Measurements from ENCODE around the gene SMG6. TPM values are rescaled to one million over a fixed set of nuclear protein-coding genes. Genes with fewer than 3 reads are reported as not detected.
"Not testable (repeated sequence)": the region's sequence is repeated elsewhere in the genome, so short reads cannot be mapped to it uniquely, and the experiment has no call there.

SMG6 gene
- total RNA-seq, 1 experiment from 2014 or later, result 15.1 TPM

DNA sequence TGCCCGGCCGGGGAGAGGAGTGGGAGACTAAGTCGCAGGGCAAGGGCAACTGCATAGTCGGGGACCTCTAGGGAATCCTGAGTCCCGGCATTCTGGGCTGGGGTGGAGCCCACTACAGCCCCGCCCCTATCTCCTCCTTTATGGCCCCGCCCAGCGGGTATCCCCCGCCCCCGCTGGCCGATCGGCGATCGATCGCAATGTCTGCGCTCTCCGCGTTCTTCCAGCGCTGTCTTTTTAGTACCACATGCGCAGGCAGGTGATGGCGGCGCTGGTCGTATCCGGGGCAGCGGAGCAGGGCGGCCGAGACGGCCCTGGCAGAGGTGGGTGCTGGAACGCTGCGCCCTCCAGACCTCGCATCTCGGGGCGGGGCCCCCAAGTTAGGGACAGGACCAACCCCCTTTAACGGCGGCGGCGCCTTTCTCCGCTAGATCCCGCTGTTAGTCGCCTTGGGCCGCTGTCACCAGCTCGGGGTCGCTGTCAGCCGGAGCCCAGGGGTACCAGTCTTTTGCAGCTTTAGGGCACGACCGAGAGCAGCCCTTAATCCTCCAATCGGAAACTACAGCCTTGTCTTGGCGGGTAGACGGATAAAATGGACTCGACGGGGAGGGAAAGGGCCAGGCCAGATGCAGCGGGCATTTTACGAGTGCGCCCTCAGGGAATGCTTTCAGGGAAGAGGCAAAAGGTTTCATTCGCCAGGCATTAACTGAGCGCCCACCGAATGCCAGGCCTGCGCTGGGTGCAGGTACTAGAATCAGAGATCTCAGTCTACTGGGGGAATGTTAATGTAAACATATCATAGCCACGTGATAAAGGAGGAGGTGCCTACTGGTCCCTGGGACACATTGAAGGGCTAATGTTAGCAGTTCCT lies 273.4 kb downstream of the SMG6 start, which contains the start of gene DPH1:
DPH1 (plus strand) TSS at position 243 of the 868 bp plus-strand sequence; CDS start at position 260, 17 bp downstream.
- DNase-seq (ENCODE audit: low spot score), result peak; percentile 92

DNA sequence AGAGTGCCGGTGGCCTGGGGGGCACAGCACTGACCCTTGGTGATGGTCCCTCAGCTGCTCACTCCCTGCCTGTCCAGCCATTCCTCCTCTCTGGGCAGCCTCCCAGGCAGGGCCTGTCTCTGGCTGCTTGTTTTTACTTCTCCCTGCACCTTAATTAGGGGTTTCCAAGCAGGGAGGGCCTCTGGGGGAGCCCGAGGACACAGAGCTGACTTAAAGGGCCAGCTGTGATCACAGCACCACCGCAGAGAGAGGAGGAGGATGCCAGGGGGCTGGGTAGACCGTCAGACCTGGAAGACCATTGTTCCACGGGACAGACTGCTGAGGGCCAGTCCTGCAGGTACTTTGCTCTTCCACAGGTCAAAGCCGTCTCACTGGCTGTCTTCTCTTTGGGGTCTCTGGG lies 274.8 kb downstream of the SMG6 start:
- no peak for DNase-seq (ENCODE audit: low spot score)

DNA sequence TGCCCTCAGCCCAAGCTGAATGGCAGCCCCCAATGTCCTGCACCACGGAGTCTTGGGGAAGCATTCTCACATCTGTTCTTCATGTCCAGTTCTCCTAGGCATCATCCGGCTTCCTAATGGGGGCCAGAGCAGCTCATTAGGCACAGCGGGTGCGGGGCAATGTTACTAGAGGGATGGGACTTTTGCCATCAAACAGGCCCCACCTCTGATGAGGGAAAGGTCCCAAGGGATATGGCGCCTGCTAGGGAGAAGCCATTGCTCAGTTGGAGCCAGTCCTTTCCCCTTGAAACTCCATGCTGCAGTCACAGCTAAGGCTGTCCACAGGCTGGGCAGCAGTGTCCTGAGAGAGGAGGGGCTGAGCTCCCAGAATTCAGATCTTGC lies 275.4 kb downstream of the SMG6 start:
- no peak for DNase-seq (ENCODE audit: low spot score)

- no peak for DNase-seq (ENCODE audit: low spot score)
Observed at GRCh38 chr17:2027528-2028233, 275.9 kb downstream of the SMG6 start.

DNA sequence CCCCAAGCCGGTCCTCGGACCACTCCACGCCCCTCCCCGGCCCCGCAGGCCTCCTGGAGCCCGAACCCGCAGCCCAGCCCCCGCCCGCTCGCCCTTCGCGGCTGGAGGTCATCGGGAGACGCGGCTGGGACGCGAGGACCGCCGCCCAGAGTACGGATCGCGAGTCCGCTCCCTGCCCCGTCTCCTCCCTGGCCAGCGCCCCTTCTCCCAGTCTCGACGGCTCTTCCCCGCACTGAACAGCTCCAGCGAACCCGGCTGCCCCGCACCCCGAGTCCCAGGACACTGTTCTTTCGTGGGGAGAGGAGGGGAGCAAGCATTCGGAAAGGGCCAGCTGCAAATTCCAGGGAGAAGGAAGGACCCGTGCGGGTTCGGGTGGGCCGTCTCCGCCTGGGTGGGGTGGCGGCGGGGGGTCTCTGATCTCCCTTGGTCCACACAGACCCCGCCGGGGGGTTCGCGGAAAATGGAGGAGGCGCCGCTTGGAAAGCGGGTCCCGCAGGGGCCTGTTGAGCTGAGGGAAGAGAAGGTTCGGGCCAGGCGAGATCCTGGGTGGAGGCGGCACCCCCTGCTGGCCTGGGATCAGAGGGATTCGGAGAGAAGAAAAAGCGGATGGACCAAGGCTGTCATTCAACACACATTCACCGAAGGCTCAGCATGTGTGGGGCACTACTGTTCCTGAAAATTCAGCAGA lies 277.8 kb downstream of the SMG6 start:
- peak; percentile 71 for DNase-seq (ENCODE audit: low spot score)

DNA sequence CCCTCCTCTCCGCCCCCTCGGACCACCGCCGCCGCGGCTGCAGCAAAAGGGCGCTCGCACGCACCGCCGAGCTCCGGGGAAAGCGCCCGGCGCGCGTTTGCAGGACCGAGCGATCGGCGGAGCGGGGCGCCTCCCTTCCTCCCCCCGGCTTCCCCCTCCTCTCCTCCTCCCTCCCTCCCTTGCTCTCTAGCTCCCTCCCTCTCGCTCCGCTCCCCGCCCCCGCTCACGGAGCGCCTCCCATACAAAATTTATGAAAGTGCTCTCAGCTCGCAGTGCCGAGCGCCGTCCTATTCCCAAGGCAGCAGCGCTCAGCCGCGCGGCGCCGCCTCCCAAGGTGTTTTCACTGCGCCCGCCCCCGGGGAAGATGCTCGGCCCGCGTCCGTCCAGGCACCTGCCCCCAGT lies 278.4 kb downstream of the SMG6 start, which contains the start of gene RTN4RL1:
RTN4RL1 (minus strand) TSS at position 115 of the 402 bp plus-strand sequence. CDS start 469 bp downstream, outside the sequence.
- DNase-seq (ENCODE audit: low spot score), result peak; percentile 62

DNA sequence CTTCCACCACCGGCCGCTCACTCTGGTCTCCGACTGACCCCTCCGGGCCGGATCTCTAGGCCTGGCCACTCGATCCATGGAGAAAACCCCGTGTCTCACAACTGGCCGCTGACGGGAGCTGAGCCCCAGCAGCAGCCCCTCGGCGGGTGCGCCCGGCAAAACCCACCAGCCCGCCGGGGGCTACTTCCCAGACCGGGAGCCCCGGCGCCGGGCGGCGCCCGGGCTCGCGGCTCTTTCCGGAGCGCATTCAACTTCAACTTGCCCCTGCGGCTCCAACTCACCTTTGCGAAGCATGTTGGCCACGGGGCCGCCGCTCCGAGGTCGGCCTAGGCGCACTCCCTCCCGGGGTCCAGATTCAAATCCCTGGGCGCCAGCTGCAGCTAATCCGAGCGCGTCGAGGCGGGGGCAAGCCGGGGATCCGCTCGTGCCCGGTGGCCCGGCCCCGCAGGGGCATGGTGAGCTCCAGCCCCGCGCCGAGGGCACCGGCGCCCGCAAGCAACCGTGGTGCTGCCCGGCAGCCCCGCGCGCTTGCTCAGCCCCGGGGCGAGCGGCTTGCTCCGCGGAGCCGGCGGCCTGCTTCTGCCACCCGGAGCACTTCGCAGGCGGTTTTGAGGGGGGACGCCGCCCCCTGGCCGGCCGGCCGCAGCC lies 278.9 kb downstream of the SMG6 start:
- no peak for DNase-seq (ENCODE audit: low spot score)

- no peak for DNase-seq (ENCODE audit: low spot score)
Observed at GRCh38 chr17:2023692-2024571, 279.7 kb downstream of the SMG6 start.

DNA sequence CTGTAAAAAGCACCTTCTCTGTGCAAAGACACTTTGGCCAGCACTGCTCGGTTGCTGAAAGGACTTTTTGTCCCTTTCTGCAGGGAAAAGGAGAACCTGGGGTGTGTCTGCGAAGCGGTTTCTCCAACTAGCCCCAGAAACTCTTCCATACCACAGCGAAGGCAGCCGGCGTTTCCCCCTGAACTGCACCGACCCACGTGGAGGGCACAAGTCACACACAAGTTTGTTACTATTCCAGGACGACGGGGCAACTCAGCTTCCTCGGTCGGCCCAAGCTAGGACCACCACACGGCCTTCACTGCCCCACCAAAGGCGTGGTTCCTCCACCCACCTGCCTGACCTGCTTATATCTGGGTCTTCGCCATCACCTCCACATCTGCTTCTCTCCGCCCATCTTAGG lies 280.3 kb downstream of the SMG6 start:
- DNase-seq (ENCODE audit: low spot score), result no peak

- no peak for DNase-seq (ENCODE audit: low spot score)
Observed at GRCh38 chr17:2022647-2023240, 280.8 kb downstream of the SMG6 start.

DNA sequence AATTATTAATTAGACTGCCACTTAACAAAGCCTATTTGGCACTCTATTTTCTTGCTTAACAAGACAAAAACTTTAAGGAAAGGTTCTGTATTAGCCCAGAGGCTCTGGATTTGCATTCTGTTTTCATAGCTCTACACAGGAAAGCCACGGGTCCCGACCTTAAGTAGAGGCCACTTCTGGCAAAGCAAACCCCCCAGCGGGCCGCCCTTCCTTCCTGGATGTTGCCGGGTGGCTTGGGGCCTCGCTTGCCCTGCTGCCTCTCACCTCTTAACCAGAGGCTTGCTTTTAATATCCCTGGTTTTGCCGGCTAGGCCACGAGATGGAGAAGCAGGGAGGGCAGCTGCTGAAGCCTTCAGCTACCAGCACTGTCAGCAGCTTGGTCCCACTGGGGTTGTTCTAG lies 282.9 kb downstream of the SMG6 start:
- no peak for DNase-seq (ENCODE audit: low spot score)

GRCh38 chr17:2019723-2020122 lies 283.9 kb downstream of the SMG6 start:
- no peak for DNase-seq (ENCODE audit: low spot score)

GRCh38 chr17:2018716-2019510 lies 284.7 kb downstream of the SMG6 start:
- no peak for DNase-seq (ENCODE audit: low spot score)

GRCh38 chr17:2017274-2017941 lies 286.2 kb downstream of the SMG6 start:
- DNase-seq (ENCODE audit: low spot score), result no peak

DNA sequence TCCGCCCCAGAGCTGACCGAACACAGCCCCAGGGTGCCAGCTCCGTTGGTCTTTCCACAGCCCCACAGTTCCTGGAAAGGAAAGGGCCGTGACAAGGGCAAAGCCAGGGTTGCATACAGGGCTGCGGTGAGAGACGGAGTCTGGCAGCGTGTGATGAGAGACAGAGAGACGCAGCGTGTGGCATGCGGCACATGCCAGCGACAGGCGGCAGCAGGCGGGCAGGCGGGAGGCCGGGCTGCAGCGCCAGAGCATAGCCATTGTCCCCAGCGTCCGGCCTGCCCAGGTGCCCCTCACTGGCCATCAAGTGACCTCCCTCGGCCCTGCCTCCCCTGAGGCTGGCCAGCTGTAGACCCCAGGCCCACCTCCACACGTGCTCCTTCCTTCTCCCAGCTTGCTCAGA lies 287.1 kb downstream of the SMG6 start:
- no peak for DNase-seq (ENCODE audit: low spot score)

- DNase-seq (ENCODE audit: low spot score), result no peak
Observed at GRCh38 chr17:2015314-2015713, 288.3 kb downstream of the SMG6 start.

DNA sequence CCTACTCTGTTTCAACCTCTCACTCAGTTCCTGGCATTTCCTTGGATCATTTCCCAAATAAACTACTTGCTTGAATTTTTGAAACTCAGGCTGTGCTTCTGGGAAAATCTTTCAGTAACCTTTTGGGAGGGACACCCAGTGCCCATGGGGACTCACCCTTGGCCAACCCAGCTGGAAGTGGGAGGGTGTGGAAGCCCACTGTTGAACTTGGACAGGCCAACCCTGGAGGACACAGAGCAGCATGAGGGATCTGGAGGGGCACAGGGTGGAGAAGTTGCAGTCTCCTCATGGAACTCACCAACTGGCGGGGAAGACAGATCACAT lies 289.6 kb downstream of the SMG6 start:
- no peak for DNase-seq (ENCODE audit: low spot score)

DNA sequence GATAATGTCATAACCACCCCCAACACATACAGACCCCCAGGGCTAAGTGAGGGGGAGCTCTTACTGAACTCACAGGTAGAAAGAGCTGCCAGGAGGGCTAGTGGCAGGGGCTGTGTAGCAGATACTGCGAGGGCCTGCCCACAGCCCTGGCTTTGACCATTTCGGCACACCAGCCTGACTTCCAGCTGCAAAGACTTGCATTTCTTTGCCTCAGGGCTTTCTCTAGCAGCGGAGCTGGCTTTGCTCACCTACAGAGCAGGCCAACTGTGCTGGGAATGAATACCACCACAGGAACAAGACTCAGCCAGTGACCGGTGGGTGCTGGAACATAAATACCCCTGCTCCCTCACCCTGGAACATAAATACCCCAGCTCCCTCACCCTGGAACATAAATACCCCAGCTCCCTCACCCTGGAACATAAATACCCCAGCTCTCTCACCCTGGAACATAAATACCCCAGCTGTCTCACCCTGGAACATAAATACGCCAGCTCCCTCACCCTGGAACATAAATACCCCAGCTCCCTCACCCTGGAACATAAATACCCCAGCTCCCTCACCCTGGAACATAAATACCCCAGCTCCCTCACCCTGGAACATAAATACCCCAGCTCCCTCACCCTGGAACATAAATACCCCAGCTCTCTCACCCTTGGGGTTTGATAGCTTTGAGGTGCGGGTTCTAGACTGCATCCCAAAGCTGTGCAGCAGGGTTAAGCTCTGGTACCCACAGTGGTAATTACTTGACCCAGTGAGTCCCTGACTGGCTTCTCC lies 290.2 kb downstream of the SMG6 start:
- not testable (repeated sequence) for DNase-seq (ENCODE audit: low spot score)
